ENCODE data around the gene TRMT61A. TPM values are rescaled to one million over a fixed set of nuclear protein-coding genes. Genes with fewer than 3 reads are reported as not detected.

TRMT61A gene
- total and polyA plus RNA-seq, 2 of the 13 experiments (the other 11 are each of a cell fraction or from before 2014, with no cell fraction given), result 6.5 to 13.6 TPM

GRCh38 chr14:103522649-103523574 lies 6.1 kb upstream of the TRMT61A start, which contains the start of gene CKB (continued):
- peak; percentile 32; the same call in 1 of the 2 replicates for TF ChIP-seq KDM2A (CRISPR knock-in tag; IDR thresholded peaks at IDR 0.05; ENCODE audit: borderline replicate concordance, low read depth)
- no peak for TF ChIP-seq ZNF30 (CRISPR knock-in tag; IDR thresholded peaks at IDR 0.05)
- TF ChIP-seq, protein P1, sequence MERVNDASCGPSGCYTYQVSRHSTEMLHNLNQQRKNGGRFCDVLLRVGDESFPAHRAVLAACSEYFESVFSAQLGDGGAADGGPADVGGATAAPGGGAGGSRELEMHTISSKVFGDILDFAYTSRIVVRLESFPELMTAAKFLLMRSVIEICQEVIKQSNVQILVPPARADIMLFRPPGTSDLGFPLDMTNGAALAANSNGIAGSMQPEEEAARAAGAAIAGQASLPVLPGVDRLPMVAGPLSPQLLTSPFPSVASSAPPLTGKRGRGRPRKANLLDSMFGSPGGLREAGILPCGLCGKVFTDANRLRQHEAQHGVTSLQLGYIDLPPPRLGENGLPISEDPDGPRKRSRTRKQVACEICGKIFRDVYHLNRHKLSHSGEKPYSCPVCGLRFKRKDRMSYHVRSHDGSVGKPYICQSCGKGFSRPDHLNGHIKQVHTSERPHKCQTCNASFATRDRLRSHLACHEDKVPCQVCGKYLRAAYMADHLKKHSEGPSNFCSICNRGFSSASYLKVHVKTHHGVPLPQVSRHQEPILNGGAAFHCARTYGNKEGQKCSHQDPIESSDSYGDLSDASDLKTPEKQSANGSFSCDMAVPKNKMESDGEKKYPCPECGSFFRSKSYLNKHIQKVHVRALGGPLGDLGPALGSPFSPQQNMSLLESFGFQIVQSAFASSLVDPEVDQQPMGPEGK (CRISPR knock-in tag; IDR thresholded peaks at IDR 0.05), result peak; percentile 38; the same call in 1 of the 2 replicates
- TF ChIP-seq RNF2 (conservative IDR thresholded peaks at IDR 0.05; ENCODE audit: low read depth), result no peak
- no peak for TF ChIP-seq TRAFD1 (CRISPR knock-in tag; IDR thresholded peaks at IDR 0.05; ENCODE audit: borderline replicate concordance)
- TF ChIP-seq ZNF713 (CRISPR knock-in tag; IDR thresholded peaks at IDR 0.05), result no peak
- no peak for TF ChIP-seq ZNF75D (CRISPR knock-in tag; IDR thresholded peaks at IDR 0.05; ENCODE audit: borderline replicate concordance)
- no peak for TF ChIP-seq ZNF83 (CRISPR knock-in tag; IDR thresholded peaks at IDR 0.05; ENCODE audit: borderline replicate concordance)
- TF ChIP-seq TAF1 (CRISPR knock-in tag; IDR thresholded peaks at IDR 0.05), result peak; percentile 61; the same call in 1 of the 2 replicates
- TF ChIP-seq GATA4 (IDR thresholded peaks at IDR 0.05; ENCODE audit: borderline replicate concordance, low read depth), result no peak
- TF ChIP-seq GFI1 (CRISPR knock-in tag; IDR thresholded peaks at IDR 0.05; ENCODE audit: borderline replicate concordance), result no peak
- no peak for TF ChIP-seq ZMAT3 (CRISPR knock-in tag; conservative IDR thresholded peaks at IDR 0.05)
- no peak for TF ChIP-seq ZFP36L1 (CRISPR knock-in tag; IDR thresholded peaks at IDR 0.05)
- no peak for TF ChIP-seq ZNF292 (CRISPR knock-in tag; IDR thresholded peaks at IDR 0.05; ENCODE audit: borderline replicate concordance, low read depth)
- no peak for TF ChIP-seq HIVEP1 (CRISPR knock-in tag; IDR thresholded peaks at IDR 0.05)
- no peak for TF ChIP-seq ZFAT (CRISPR knock-in tag; conservative IDR thresholded peaks at IDR 0.05)
- TF ChIP-seq, protein P2, sequence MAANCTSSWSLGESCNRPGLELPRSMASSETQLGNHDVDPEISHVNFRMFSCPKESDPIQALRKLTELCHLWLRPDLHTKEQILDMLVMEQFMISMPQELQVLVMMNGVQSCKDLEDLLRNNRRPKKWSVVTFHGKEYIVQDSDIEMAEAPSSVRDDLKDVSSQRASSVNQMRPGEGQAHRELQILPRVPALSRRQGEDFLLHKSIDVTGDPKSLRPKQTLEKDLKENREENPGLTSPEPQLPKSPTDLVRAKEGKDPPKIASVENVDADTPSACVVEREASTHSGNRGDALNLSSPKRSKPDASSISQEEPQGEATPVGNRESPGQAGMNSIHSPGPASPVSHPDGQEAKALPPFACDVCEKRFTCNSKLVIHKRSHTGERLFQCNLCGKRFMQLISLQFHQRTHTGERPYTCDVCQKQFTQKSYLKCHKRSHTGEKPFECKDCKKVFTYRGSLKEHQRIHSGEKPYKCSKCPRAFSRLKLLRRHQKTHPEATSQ (CRISPR knock-in tag; IDR thresholded peaks at IDR 0.05; ENCODE audit: borderline replicate concordance), result no peak
- TF ChIP-seq, protein P3, sequence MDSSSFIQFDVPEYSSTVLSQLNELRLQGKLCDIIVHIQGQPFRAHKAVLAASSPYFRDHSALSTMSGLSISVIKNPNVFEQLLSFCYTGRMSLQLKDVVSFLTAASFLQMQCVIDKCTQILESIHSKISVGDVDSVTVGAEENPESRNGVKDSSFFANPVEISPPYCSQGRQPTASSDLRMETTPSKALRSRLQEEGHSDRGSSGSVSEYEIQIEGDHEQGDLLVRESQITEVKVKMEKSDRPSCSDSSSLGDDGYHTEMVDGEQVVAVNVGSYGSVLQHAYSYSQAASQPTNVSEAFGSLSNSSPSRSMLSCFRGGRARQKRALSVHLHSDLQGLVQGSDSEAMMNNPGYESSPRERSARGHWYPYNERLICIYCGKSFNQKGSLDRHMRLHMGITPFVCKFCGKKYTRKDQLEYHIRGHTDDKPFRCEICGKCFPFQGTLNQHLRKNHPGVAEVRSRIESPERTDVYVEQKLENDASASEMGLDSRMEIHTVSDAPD (CRISPR knock-in tag; IDR thresholded peaks at IDR 0.05), result no peak
- TF ChIP-seq ZNF569 (CRISPR knock-in tag; IDR thresholded peaks at IDR 0.05; ENCODE audit: borderline replicate concordance), result no peak
- no peak for TF ChIP-seq ELK4 (CRISPR knock-in tag; IDR thresholded peaks at IDR 0.05; ENCODE audit: borderline replicate concordance)
- TF ChIP-seq RBFOX2 (IDR thresholded peaks at IDR 0.05; ENCODE audit: low read depth, low read length), result peak; percentile 77
